ENCODE measurements around the gene POLR2A.

POLR2A gene

DNA sequence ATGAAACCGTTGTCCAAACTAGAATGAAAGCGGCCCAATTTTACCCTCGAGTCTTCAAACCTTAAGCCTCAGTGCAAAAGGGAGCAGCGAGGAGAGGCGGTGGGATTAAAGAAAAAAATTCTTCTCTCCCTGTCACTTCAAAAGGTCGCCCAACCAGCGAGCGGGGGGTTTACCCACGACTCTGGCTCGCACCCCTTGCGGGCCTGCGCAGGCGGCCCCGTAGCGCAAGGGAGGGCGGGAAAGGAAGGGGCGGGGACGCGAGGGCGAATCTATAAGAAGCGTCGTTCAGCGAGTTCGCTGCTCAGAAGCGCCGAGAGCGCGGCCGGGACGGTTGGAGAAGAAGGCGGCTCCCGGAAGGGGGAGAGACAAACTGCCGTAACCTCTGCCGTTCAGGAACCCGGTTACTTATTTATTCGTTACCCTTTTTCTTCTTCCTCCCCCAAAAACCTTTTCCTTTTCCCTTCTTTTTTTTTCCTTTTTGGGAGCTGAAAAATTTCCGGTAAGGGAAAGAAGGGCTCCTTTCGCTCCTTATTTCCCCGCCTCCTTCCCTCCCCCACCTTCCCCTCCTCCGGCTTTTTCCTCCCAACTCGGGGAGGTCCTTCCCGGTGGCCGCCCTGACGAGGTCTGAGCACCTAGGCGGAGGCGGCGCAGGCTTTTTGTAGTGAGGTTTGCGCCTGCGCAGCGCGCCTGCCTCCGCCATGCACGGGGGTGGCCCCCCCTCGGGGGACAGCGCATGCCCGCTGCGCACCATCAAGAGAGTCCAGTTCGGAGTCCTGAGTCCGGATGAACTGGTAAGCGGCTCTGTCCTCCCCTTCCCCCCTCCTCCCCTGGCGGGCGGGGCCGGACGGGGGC, at the start of gene POLR2A:
Gene POLR2A (plus strand): TSS at position 300 of the 852 bp plus-strand sequence.
- H3K27me3 ChIP-seq (ENCODE audit: control insufficient read depth in 1 of 2, insufficient read depth in 2 of 2, low read length in 2 of 2) = no peaks in the 10 kb centered on the region
- H3K9me3 ChIP-seq (ENCODE audit: control insufficient read depth in 1 of 2, low read length in 2 of 2) = no peaks in the 10 kb centered on the region
- H3K4me3 ChIP-seq (ENCODE audit: low read depth in 1 of 2, low read length in 2 of 2) = peak within 1 kb of the TSS; percentile 92 to 94
- peak within 1 kb of the TSS; percentile 99 for H3K27ac ChIP-seq (ENCODE audit: low read depth, low read length)
- peak within 1 kb of the TSS; percentile 98 to 99 for H3K9ac ChIP-seq (ENCODE audit: low read depth in 1 of 2, low read length in 2 of 2)
- H3K4me1 ChIP-seq (ENCODE audit: control insufficient read depth in 1 of 2, insufficient read depth in 2 of 2, low read length in 2 of 2) = peaks cover 27 to 46% of the 10 kb centered on the region in 2 donors
- H3K36me3 ChIP-seq (ENCODE audit: control insufficient read depth in 1 of 2, insufficient read depth in 2 of 2, low read length in 2 of 2) = no peaks in the 10 kb centered on the region

DNA sequence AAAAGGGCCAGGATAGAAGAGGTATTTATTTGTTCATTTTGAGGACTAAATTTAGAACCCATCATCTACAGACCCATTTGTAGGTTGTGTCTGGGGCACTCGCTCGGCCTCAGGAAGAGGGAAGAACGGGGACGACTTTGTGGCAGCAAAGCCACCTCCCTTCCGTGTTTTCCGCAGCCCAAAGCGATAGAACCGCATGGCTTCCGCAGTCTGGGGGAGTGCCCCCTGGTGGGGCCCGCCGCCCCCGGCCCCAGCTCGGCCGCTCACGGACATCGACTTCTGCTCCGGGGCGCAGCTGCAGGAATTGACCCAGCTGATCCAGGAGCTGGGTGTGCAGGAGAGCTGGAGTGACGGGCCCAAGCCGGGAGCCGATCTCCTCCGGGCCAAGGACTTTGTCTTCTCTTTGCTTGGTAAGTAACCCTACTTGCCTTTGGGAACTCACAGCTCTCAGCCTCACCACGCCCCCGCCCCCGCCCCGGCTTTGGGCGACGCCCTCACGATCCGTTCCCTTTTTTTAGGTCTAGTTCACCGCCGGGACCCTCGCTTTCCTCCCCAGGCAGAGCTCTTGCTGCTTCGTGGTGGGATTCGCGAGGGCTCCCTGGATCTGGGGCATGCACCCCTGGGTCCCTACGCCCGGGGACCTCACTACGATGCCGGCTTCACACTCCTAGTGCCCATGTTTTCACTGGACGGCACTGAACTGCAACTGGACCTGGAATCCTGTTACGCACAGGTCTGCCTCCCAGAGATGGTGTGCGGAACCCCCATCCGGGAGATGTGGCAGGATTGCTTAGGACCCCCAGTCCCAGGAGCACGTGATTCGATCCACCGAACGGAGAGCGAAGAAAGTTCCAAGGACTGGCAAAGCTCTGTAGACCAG, 48.2 kb upstream of the POLR2A start:
- Histone ChIP-seq H3K9ac (ENCODE audit: low read depth in 1 of 2, low read length in 2 of 2) (peak overlapping the region; percentile 63 to 76), H3K27ac (ENCODE audit: low read depth, low read length) (peak overlapping the region; percentile 89), H3K27me3 (ENCODE audit: control insufficient read depth in 1 of 2, insufficient read depth in 2 of 2, low read length in 2 of 2) (peaks cover 18 to 25% of the 10 kb centered on the region in 2 donors), H3K36me3 (ENCODE audit: control insufficient read depth in 1 of 2, insufficient read depth in 2 of 2, low read length in 2 of 2) (no peaks in the 10 kb centered on the region), H3K4me3 (ENCODE audit: low read depth in 1 of 2, low read length in 2 of 2) (peak overlapping the region; percentile 69 to 85), H3K9me3 (ENCODE audit: control insufficient read depth in 1 of 2, low read length in 2 of 2) (no peaks in the 10 kb centered on the region), H3K4me1 (ENCODE audit: control insufficient read depth in 1 of 2, insufficient read depth in 2 of 2, low read length in 2 of 2) (peaks cover 36 to 38% of the 10 kb centered on the region in 2 donors)

DNA sequence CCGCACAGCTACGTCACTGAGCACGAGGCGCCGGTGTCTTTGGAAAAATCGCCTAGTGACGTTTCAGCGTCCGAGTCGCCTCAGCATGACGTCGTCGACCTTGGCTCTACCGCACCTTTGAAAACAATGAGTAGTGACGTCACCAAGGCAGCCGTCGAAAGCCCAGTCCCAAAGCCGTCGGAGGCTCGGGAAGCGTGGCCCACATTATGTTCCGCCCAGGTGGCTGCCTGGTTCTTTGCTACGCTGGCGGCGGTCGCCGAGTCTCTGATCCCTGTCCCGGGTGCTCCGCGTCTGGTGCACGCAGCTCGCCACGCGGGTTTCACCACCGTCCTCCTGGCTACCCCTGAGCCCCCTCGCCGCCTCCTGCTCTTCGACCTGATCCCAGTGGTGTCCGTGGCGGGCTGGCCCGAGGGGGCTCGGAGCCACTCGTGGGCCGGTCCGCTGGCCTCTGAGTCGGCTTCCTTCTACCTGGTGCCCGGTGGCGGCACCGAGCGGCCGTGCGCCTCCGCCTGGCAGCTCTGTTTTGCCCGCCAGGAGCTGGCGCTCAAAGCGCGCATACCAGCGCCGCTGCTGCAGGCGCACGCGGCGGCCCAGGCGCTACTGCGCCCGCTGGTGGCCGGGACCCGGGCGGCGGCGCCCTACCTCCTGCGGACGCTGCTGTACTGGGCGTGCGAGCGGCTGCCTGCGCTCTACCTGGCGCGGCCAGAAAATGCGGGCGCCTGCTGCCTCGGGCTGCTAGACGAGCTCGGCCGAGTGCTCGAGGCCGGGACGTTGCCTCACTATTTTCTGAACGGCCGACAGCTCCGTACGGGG, 47.4 kb upstream of the POLR2A start:
- H3K9me3 ChIP-seq (ENCODE audit: control insufficient read depth in 1 of 2, low read length in 2 of 2) = no peaks in the 10 kb centered on the region
- H3K4me3 ChIP-seq (ENCODE audit: low read depth in 1 of 2, low read length in 2 of 2) = peak overlapping the region; percentile 69 to 85
- H3K27ac ChIP-seq (ENCODE audit: low read depth, low read length) = peak overlapping the region; percentile 89
- peaks cover 27 to 33% of the 10 kb centered on the region in 2 donors for H3K27me3 ChIP-seq (ENCODE audit: control insufficient read depth in 1 of 2, insufficient read depth in 2 of 2, low read length in 2 of 2)
- H3K9ac ChIP-seq (ENCODE audit: low read depth in 1 of 2, low read length in 2 of 2) = peak overlapping the region; percentile 63 to 76
- H3K36me3 ChIP-seq (ENCODE audit: control insufficient read depth in 1 of 2, insufficient read depth in 2 of 2, low read length in 2 of 2) = no peaks in the 10 kb centered on the region
- H3K4me1 ChIP-seq (ENCODE audit: control insufficient read depth in 1 of 2, insufficient read depth in 2 of 2, low read length in 2 of 2) = peaks cover 36 to 38% of the 10 kb centered on the region in 2 donors

DNA sequence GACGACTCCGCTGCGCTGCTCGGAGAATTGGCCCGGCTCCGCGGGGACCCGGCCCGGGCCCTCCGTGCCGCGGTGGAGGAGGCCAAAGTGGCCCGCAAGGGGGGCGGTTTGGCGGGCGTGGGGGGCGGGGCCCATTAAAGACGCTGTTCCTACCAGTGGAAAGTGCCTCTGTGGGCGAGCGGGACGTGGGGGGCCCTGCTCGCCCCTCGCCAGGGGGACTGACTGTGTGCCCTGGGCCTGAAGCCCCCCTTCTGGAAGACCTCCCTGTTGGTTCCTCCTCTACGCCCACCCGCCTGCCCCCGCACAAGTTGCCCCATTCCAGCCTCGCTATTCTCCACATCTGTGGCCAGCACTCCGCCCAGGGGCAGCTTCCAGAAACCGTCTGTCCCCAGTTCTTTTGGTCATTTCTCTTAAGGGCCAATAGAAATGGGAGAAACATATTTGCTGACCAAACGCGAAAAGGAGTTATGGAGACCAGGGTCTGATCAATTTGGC, 46.8 kb upstream of the POLR2A start:
- Histone ChIP-seq H3K27ac (ENCODE audit: low read depth, low read length) (no peak overlapping the region), H3K27me3 (ENCODE audit: control insufficient read depth in 1 of 2, insufficient read depth in 2 of 2, low read length in 2 of 2) (peaks cover 28 to 33% of the 10 kb centered on the region in 2 donors), H3K9ac (ENCODE audit: low read depth in 1 of 2, low read length in 2 of 2) (peak overlapping the region in 1 of 2 donors; percentile 76), H3K9me3 (ENCODE audit: control insufficient read depth in 1 of 2, low read length in 2 of 2) (no peaks in the 10 kb centered on the region), H3K4me3 (ENCODE audit: low read depth in 1 of 2, low read length in 2 of 2) (peak overlapping the region; percentile 57 to 69), H3K4me1 (ENCODE audit: control insufficient read depth in 1 of 2, insufficient read depth in 2 of 2, low read length in 2 of 2) (peaks cover 36 to 38% of the 10 kb centered on the region in 2 donors), H3K36me3 (ENCODE audit: control insufficient read depth in 1 of 2, insufficient read depth in 2 of 2, low read length in 2 of 2) (no peaks in the 10 kb centered on the region)

DNA sequence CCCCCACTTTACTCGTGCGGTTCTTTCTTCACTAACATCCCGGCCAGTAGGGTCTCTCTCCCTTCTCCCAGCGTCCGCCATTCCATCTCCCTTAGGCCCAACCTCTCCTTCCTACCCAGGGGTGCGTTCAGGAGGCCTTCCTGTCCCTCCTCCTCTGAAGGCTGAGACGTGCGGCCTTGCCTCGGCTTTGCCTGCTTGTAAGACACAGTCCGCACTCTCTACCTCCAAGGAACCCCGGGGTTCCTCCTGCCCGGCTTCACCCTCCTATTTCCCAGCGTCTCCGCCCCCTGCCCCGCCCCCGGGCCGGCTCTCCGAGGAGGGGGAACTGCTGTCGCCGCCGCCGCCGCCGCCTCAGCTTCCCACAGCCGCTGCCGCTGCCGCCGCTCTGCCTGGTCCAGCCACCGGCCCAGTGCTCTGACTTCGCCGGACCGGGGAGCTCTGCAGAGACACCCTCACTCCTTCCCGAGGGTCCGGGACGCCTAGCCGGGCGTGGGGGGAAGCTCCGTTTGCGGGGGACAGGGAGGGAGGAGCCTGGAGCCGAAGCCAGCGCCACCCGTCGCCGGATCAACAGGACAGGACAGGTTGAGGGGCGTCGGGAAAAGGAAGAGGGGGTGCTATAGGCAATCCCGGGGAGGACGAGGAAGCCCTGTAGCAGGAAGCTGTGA, 46.1 kb upstream of the POLR2A start:
- Histone ChIP-seq H3K36me3 (ENCODE audit: control insufficient read depth in 1 of 2, insufficient read depth in 2 of 2, low read length in 2 of 2) (no peaks in the 10 kb centered on the region), H3K27me3 (ENCODE audit: control insufficient read depth in 1 of 2, insufficient read depth in 2 of 2, low read length in 2 of 2) (peaks cover 28 to 33% of the 10 kb centered on the region in 2 donors), H3K9ac (ENCODE audit: low read depth in 1 of 2, low read length in 2 of 2) (no peak overlapping the region), H3K9me3 (ENCODE audit: control insufficient read depth in 1 of 2, low read length in 2 of 2) (no peaks in the 10 kb centered on the region), H3K4me1 (ENCODE audit: control insufficient read depth in 1 of 2, insufficient read depth in 2 of 2, low read length in 2 of 2) (peaks cover 36 to 38% of the 10 kb centered on the region in 2 donors), H3K27ac (ENCODE audit: low read depth, low read length) (no peak overlapping the region), H3K4me3 (ENCODE audit: low read depth in 1 of 2, low read length in 2 of 2) (peak overlapping the region; percentile 52 to 57)

DNA sequence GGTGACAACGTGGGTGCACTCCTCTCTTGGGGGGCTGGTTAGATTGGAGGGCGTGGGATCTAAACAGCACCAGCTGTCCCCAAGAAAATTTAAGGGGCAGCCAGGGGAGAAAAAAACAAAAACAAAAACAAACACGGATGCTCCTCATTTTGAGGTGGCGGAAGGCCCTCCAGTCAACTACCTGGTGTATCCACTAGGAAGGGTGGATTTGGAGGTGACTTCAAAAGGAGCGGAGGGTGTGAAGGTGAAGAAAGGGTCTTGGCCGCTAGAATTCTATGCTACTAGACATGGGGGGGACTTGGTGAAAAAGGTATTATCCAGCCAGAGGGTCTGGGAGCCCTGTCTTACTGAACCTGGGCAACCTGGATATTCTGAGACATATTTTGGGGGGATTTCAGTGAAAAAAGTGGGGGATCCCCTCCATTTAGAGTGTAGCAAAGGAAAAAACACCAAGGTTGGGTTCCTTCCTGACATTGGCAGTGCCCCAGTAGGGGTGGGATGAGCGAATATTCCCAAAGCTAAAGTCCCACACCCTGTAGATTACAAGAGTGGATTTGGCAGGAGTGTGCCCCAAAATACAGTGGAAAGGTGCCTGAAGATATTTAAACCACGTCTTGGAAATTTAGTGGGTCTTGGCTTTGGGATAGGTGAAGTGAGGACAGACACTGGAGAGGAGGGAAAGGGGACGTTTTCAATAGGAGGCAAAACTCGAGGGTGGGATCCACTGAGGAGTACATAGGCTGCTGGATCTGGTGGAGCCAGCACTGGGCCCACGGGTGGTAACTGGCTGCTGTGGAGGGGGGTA, 45.3 kb upstream of the POLR2A start:
- peaks cover 36 to 38% of the 10 kb centered on the region in 2 donors for H3K4me1 ChIP-seq (ENCODE audit: control insufficient read depth in 1 of 2, insufficient read depth in 2 of 2, low read length in 2 of 2)
- no peaks in the 10 kb centered on the region for H3K9me3 ChIP-seq (ENCODE audit: control insufficient read depth in 1 of 2, low read length in 2 of 2)
- H3K36me3 ChIP-seq (ENCODE audit: control insufficient read depth in 1 of 2, insufficient read depth in 2 of 2, low read length in 2 of 2) = no peaks in the 10 kb centered on the region
- no peak overlapping the region for H3K9ac ChIP-seq (ENCODE audit: low read depth in 1 of 2, low read length in 2 of 2)
- H3K27ac ChIP-seq (ENCODE audit: low read depth, low read length) = no peak overlapping the region
- H3K4me3 ChIP-seq (ENCODE audit: low read depth in 1 of 2, low read length in 2 of 2) = peak overlapping the region; percentile 52 to 55
- H3K27me3 ChIP-seq (ENCODE audit: control insufficient read depth in 1 of 2, insufficient read depth in 2 of 2, low read length in 2 of 2) = peaks cover 28 to 34% of the 10 kb centered on the region in 2 donors

DNA sequence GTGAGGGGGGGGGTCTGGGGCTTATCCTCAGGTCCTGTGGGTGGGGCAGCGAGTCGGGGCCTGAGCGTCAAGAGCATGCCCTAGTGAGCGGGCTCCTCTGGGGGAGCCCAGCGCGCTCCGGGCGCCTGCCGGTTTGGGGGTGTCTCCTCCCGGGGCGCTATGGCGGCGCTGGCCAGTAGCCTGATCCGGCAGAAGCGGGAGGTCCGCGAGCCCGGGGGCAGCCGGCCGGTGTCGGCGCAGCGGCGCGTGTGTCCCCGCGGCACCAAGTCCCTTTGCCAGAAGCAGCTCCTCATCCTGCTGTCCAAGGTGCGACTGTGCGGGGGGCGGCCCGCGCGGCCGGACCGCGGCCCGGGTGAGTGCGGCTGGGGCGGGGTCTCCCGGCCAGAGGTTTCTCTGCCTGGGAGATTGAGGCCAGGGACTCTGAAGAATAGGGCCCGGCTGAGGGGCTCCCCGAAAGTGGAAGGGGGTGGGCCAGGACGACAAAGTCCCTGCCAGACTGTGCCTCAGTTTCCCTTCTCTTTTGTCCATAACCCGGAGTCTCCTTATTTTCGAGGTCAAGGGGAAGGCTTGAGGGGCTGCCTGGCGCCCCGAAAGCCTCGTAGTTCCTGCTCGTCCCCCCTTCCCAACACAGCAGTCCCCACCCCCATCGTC, 44.6 kb upstream of the POLR2A start, which contains the start of gene FGF11:
Gene FGF11 (plus strand): TSS at position 51 of the 651 bp plus-strand sequence. CDS start 109 bp downstream, at position 160.
- Histone ChIP-seq H3K9me3 (ENCODE audit: control insufficient read depth in 1 of 2, low read length in 2 of 2) (no peaks in the 10 kb centered on the region), H3K27ac (ENCODE audit: low read depth, low read length) (no peak within 1 kb of the TSS), H3K36me3 (ENCODE audit: control insufficient read depth in 1 of 2, insufficient read depth in 2 of 2, low read length in 2 of 2) (no peaks in the 10 kb centered on the region), H3K9ac (ENCODE audit: low read depth in 1 of 2, low read length in 2 of 2) (no peak within 1 kb of the TSS), H3K4me1 (ENCODE audit: control insufficient read depth in 1 of 2, insufficient read depth in 2 of 2, low read length in 2 of 2) (peaks cover 36 to 38% of the 10 kb centered on the region in 2 donors), H3K4me3 (ENCODE audit: low read depth in 1 of 2, low read length in 2 of 2) (peak within 1 kb of the TSS; percentile 52 to 55), H3K27me3 (ENCODE audit: control insufficient read depth in 1 of 2, insufficient read depth in 2 of 2, low read length in 2 of 2) (peaks cover 28 to 41% of the 10 kb centered on the region in 2 donors)

DNA sequence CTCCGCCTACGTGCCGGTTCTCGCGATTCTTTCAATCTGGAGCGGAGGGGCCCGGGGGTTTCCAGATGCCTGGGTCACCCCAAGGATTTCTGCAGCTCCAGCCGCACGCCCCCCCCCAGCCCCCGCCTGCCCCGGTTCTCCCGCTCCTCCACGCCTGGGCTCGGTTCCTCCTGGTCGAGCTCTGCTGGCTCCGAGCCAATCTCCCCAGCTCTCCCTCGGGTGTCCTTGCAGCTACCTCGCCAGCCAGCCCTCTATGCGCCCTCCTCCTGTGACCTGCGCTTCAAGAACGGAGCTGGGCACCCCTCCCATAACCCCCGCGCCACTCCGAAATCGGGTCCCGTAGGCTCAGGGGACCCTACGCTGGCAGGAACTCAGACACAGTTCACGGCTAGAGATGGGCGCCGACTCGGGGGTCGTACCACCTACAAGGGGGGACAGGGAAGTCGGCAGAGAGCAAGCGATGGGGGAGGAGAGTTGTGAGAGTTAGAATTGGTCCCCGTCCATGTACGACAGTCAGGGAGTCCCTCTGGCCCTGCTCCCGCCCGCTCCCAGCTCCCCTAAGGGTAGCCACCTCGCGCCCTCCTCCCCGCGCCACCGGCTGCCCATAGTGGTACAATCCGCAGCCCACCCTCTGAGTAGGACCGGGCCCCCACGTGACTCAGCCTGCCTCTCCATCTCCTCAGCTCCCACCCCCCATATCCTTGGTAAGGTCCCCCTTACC, 43.9 kb upstream of the POLR2A start:
- Histone ChIP-seq H3K9me3 (ENCODE audit: control insufficient read depth in 1 of 2, low read length in 2 of 2) (no peaks in the 10 kb centered on the region), H3K9ac (ENCODE audit: low read depth in 1 of 2, low read length in 2 of 2) (no peak overlapping the region), H3K4me1 (ENCODE audit: control insufficient read depth in 1 of 2, insufficient read depth in 2 of 2, low read length in 2 of 2) (peaks cover 36 to 38% of the 10 kb centered on the region in 2 donors), H3K4me3 (ENCODE audit: low read depth in 1 of 2, low read length in 2 of 2) (peak overlapping the region; percentile 21 to 44), H3K27ac (ENCODE audit: low read depth, low read length) (no peak overlapping the region), H3K36me3 (ENCODE audit: control insufficient read depth in 1 of 2, insufficient read depth in 2 of 2, low read length in 2 of 2) (no peaks in the 10 kb centered on the region), H3K27me3 (ENCODE audit: control insufficient read depth in 1 of 2, insufficient read depth in 2 of 2, low read length in 2 of 2) (peaks cover 28 to 43% of the 10 kb centered on the region in 2 donors)

All from duodenal mucosa (tissue), 2 donors.